Measurements from ENCODE around the gene WDR75. TPM values are rescaled to one million over a fixed set of nuclear protein-coding genes. Genes with fewer than 3 reads are reported as not detected.

The WDR75 gene
- total RNA-seq, 1 donor = 47.5 TPM

GRCh38 chr2:189521699-189522434, 80.6 kb downstream of the WDR75 start:
- H3K4me3 ChIP-seq (ENCODE audit: low read depth, low read length) = no peak overlapping the region
- DNase-seq (ENCODE audit: low read depth) = peak; percentile 83
- no peak for TF ChIP-seq CTCF (IDR thresholded peaks at IDR 0.05; ENCODE audit: insufficient read depth, low read depth, low read length)

- no peak for TF ChIP-seq CTCF (IDR thresholded peaks at IDR 0.05; ENCODE audit: insufficient read depth, low read depth, low read length)
- peak; percentile 79 for DNase-seq (ENCODE audit: low read depth)
- H3K4me3 ChIP-seq (ENCODE audit: low read depth, low read length) = no peak overlapping the region
Measured at GRCh38 chr2:189522435-189523151, 81.3 kb downstream of the WDR75 start.

- DNase-seq (ENCODE audit: low read depth) = no peak
- TF ChIP-seq CTCF (IDR thresholded peaks at IDR 0.05; ENCODE audit: insufficient read depth, low read depth, low read length) = no peak
- H3K4me3 ChIP-seq (ENCODE audit: low read depth, low read length) = no peak overlapping the region
Measured at GRCh38 chr2:189524746-189525145, 83.5 kb downstream of the WDR75 start.

Other genes with a start within 250 kb of the WDR75 start
- gene SLC40A1, start 139.3 kb downstream of the WDR75 start, total RNA-seq = 7.7 and 19.4 TPM in 2 replicates
- 49.0 and 69.1 TPM in 2 replicates for gene ASNSD1, start 220.0 kb downstream of the WDR75 start, total RNA-seq
- 5.6 and 7.1 TPM in 2 replicates for gene ANKAR, start 233.2 kb downstream of the WDR75 start, total RNA-seq

All from fibroblast of villous mesenchyme (primary cell).